Stimulated activated CD8-positive, alpha-beta memory T cell treated with anti-CD3 and anti-CD28 coated beads, Interleukin-7, amount 100 ng/mL, for 48 hours (primary cell): ENCODE results near the gene SYTL2.
A peak's percentile ranks its signal among the peaks of the same experiment; 100 is the strongest.
"Not testable (repeated sequence)": the region's sequence is repeated elsewhere in the genome, so short reads cannot be mapped to it uniquely, and the experiment has no call there.

Experiments used
- DNase-seq, 2 donors: peaks; one replicate each; pipeline ENCODE4 v3.0.0-alpha.2; 2020; ENCODE audit warnings: low read depth in 1 of 2; ENCODE audit errors: extremely low read depth in 1 of 2

Gene SYTL2

DNA sequence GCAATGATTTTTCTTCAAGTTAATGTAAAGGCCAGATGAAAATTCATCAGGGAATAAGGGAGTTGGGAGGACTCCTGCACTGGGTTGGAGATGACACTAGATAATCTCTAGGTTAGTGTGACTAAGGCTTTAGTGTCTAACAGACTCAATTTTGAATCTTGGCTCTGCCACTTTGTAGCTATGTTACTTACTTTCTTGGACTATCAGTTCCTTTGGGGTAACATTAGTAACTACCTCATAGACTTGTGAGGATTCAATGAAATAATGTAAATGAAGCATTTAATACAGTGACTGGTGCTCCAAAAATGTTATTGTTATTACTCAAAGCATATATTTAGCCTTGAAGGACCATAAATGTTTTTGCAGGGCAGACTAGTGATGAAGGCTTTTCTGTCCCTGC is 115.4 kb downstream of the SYTL2 start:
- no peak for DNase-seq

DNA sequence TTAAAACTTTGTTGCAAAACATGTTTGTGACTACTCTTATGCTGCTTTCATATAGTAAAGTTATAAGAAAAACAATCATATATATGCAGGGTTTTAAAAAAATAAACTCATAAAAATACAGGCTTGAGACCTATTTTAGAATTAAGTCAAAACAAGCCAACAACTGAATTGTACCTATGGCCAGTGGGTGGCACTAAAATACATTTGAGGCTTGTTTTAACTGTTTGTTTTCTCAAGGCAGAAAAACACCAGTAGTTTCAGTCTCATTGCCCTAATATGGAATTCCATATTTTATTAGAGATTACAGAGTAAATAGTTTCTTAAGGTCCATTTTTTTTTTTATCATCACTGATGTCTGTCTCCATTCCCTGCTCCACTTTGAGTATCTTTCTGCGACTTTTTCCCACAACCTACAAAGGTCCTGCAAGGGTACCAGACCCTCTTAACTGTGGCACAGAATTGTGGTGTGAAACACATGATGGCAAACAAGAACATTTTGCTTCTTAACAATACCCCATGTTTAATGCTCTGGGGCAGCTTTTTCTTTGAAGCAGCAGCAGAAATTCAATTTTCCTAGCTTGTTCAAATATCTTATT is 116.5 kb downstream of the SYTL2 start:
- no peak for DNase-seq

GRCh38 chr11:85685820-85686459 is 125.0 kb downstream of the SYTL2 start, which contains the start of gene CCDC89:
TSS of gene CCDC89 (minus strand) at chr11:85686195. CDS start at chr11:85686130, 65 bp downstream.
- no peak for DNase-seq

DNA sequence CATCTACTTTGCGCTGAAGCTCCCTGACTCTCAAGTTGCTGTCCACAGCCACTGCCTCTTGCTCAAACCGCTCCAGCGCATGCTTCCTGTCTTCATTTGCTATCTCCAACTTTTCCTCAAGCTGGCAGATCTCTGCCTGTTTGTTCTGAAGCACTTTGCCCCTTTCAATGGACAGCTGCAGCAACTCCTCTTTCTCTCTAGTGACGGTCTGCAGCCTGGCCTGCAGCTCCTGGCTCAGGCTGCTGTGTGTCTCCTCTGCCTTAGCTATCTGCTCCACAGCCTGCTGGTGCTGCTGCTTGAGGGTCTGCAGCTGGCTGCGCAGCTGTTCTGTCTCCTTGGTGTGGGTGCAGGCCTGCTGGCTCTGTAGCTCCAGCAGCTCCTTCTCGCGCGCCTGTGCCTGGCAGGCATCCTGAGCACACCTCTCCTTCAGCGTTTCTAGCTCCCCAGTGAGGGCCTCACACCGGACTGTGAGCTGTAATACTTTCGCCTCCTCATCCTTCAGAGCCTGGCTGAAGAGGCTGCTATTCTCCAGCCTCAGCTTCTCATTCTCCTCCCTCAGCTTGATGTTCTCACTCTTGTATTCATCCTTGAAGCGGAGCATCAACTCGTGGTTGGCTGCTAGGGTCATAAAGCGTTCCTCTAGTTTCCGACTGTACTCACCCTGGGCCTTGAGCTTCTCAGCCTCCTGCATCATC is 125.7 kb downstream of the SYTL2 start:
- DNase-seq: no peak

DNA sequence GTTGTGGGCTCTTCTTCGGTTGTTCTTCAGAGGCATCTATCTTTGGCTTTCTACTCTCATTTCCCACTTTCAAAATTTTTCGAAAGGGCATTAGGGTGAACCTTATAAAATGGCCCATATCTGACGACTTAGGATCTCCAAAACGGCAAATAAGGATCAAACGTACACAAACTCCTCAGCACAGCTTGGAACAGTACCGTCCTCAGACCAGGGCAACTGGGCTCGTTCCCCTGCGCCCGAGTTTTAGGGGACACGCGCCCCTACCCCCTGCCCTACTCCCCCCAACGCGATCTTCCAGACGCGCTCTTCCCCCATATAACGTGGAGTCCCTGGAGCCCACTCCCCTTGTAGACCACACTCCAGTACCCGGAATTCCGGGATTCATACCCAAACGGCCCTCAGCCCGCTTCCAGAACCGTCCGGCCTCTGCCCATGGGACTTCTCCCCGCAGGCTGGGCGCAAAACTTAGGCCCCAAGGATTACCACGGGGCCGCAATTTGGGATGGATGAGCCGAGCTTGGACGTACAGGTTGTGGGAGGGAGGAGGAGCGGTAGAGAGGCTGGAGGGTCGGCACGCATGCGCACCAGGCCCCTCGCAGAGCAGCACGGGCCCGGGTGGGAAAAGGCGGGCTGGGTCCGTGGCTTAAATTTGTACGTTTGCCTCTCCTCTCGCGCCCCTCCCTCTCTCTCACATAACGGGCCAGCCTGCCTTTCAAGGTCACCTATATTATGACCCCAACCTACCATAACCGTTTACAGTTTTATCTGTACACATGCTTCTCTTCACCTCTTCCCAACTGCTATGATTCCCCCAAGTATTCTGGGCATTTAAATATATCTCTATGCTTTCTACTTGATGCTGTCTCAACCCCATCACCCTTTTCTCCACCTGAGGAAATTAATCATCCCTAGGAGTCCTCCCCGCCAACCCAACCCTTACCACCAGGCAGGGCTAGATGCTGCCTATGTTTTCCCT is 128.3 kb downstream of the SYTL2 start:
- DNase-seq: peak; percentile 44 to 59

DNA sequence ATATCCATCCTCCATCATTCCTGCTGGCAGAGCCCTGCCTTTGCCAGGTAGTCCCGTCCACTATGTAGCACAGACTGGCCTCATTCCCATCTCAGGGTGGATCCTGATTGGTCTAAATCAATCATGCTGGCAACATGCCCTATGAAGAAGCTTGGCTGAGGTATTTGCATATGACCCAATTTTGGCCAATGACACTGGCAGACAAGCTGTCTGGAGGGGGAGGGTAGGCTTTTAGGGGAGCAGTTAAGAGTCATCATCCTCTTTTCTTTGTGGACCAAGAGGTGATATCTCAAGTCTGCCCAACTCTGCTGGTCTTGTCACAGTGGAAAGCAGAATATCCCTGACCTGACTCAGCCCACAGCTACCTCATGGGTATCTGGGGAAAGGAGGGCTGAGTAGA is 130.0 kb downstream of the SYTL2 start:
- DNase-seq: no peak

DNA sequence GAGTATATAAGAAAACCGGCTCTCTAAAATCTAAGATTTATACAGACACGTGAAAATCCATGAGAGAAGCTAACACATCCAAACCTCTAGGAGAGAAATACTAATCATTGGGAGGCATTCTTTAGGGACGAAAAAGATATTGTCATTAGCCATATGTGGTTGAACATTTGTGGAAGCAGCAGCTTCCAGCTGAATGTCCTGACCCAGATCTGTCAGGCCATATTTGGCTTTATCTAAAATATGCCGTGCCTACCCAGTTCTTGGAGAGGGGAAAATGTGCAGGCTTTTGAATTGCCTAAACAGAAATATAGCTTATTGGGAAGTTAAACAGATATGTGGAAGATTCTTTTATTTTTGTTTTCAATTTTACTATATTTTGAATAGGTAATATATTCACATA is 131.4 kb downstream of the SYTL2 start:
- no peak for DNase-seq

DNA sequence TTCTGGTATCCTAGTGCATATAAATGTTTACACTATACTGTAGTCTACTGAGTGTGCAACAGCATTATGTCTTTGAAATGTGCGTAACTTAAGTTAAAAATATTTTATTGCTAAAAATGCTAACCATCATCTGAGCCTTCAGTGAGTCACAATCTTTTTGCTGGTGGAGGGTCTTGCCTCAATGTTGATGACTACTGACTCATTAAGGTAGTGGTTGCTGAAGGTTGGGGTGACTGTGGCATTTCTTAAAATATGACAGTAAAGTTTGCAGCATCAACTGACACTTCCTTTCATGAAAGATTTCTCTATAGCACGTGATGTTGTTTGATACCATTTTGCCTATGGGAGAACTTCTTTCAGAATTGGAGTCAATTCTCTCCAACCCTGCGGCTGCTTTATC is 137.5 kb downstream of the SYTL2 start:
- no peak for DNase-seq

- DNase-seq: no peak
Measured at GRCh38 chr11:85672105-85672902, 138.6 kb downstream of the SYTL2 start.

DNA sequence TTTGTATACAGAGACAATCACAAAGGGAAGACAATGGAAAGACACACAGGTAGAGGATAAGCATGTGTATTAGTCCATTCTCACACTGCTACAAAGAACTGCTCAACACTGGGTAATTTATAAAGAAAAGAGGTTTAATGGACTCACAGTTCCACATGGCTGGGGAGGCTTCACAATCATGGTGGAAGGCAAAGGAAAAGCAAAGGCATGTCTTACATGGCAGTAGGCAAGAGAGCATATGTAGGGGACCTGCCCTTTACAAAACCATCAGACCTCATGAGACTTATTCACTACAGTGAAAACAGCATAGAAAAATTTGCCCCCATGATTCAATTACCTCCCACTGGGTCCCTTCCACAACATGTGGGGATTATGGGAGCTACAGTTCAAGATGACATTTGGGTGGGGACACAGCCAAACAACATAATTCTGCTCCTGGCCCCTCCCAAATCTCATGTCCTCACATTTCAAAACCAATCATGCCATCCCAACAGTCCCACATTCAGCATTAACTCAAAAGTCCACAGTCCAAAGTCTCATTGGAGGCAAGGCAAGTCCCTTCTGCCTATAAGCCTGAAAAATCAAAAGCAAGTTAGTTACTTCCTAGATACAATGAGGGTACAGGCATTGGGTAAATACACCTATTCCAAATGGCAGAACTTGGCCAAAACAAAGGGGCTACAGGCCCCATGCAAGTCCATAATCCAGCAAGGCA is 139.8 kb downstream of the SYTL2 start:
- not testable (repeated sequence) for DNase-seq

DNA sequence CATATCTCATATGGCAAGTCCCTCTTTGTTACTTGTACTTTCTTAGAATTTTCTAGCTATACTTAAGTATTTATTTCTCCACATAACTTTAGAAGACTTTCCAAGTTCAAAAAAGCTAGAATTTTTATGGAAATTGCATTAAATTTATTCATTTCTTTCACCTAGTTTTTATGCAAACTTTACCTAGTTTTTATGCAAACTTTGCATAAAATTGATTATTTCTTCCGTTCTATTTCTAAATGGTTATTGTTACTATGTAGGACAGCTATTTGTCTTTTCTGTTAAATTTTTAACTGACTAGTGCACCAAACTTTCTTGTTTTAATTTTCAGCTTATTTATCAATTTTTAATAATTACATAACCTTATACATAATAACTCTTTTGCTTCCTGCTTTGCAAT is 142.8 kb downstream of the SYTL2 start:
- DNase-seq: no peak

- DNase-seq: no peak
Measured at GRCh38 chr11:85666687-85667086, 144.3 kb downstream of the SYTL2 start.

DNA sequence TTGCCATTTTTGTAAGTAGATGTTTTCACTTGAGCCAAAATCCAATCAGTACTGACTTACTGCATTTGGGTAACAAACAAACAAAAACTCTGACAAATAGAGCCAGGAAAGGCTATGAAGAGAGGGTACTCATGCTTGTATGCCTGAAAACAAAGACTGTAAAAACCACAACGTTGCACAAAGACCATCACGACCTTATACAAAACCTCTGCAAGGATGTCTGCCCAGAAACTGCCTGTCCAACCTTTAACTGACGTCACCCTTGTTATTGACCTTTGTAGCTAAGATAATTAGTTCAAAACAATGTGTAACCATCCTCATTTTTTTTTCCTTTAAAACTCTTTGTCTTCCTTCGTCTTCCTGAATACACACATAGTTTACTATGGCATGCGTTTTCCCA is 145.2 kb downstream of the SYTL2 start:
- no peak for DNase-seq

GRCh38 chr11:85664615-85665481 is 146.1 kb downstream of the SYTL2 start, which contains the start of gene CREBZF:
TSS of gene CREBZF (minus strand) at chr11:85665129. CDS start at chr11:85664875, 254 bp downstream.
- peak; percentile 90 to 91 for DNase-seq

DNA sequence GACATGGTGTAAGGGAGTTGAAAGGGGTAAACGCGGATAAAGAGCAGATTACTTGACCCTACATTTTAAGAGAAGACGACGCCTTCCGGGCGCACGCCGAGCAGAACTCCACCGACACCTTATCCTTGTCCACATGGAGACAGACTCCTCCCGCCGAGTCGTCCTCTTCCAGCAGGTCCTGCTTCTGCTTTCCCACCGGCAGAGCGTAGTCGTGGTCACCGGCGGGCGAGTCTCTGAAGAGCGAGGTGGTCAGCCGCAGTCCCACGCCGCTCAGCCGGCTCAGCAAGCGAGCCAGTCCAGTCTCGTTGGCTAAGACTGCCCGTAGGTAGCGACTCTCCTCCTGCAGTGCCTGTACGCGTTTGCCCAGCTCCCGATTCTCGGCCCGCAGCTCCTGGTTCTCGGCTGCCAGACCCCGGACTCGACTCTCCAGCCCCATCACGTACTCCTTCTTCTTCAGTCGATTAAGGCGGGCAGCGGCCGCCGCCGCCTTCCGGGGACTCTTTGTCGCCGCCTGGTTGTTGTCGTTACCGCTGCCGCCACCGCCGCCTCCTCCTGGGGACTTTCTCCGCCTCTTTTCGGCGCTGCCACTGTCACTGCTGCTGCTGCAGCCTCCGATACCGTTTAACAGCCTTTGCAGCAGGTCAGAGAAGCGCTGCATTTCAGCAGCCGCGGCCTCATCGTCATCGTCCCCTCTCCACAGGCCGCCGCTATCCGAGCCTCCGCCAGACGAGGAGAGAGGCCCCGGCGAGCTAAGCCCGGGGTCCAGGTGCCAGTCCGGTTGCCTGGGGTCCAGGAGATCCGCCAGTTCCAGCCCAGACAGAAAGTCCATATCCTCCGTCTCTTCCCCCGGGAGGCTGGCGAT is 147.0 kb downstream of the SYTL2 start:
- DNase-seq: peak; percentile 73 to 76

GRCh38 chr11:85663080-85663752 is 147.7 kb downstream of the SYTL2 start:
- no peak for DNase-seq
